GOT3 (cell line): ENCODE measurements around the gene CPNE7.

Experiments
- DNase-seq: peaks from one replicate; lab custom pipeline; 2025; ENCODE audit warnings: mixed read lengths; lab: John Stamatoyannopoulos, UW

CPNE7 gene

GRCh38 chr16:89604764-89605163, 29.2 kb downstream of the CPNE7 start:
- DNase-seq, result no peak

- no peak for DNase-seq
Observed at GRCh38 chr16:89605186-89605970, 29.8 kb downstream of the CPNE7 start.

DNA sequence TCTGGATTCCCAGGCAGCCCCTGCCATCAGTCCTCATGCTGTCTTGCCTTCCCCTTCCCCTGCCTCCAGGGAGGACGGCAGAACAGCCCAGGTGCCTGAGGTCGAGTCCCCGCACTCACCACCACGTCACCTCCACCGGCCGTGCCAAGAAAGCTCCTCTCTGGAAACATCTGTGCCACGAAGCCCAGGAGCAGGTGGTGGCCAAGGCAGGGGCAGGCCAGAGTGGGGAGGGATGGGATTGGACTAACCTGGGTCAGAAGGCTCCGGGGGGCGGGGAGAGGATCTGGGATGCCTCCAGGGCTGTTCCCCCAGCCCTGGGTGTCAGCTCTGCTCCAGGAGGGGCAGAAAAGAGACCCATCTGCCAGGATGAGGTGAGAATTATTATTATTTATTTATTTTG, 30.4 kb downstream of the CPNE7 start:
- DNase-seq, result no peak

DNA sequence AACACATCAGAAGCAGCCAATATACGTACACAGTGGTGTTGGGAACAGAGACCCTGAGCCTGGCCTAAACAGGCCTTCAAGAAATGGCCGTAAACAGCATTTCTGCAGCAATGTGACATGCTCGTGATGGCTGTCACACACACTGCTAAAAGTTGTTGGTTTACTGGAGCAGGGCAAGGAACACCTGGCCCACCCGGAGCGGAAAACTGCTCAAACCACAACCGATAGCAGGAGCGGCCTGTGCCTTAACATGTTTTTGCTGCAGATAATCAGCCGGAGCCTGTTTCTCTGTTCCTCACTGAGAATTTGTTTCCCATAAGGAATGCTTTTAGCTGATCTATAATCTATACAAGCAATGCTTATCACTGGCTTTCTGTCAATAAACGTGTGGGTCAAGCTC, 31.9 kb downstream of the CPNE7 start:
- DNase-seq, result no peak

DNA sequence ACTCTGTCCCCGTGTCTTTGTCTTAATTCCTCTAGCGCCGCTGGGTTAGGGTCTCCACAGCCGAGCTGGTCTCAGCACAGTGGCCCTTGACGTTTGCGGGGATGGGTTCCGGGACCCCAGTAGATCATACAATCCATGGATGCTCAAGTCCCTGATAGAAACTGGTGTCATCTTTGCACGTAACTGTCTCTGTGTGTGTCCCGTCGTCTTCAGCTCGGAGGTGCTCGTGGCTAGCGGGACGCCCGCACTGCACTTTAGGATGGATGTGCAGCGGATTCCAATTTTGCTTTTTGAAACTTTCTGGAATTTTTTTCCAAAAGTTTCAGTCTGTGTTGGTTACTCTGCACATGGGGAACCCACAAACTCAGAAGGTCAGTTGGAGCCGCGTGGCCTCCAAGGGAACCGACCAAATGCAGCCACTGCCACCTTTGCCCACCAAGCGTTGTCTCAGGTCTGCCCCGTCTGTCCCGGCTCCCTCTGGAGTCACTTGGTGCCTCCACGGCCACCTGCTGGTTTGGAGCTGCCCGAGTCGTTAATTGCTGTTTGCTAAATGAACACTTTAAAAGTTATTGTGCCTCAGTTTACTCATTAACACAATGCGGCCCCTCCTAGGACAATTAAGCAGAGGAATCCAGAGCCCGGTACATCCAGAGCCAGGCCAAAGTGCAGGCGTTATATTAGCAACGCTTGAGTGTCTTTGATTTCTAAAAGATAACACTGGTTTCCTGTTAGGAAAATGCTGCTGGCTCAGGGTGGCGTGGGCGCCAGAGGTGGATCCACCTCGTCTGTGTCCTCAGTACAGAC, 32.6 kb downstream of the CPNE7 start:
- no peak for DNase-seq

GRCh38 chr16:89610108-89610453, 34.5 kb downstream of the CPNE7 start:
- DNase-seq, result no peak

DNA sequence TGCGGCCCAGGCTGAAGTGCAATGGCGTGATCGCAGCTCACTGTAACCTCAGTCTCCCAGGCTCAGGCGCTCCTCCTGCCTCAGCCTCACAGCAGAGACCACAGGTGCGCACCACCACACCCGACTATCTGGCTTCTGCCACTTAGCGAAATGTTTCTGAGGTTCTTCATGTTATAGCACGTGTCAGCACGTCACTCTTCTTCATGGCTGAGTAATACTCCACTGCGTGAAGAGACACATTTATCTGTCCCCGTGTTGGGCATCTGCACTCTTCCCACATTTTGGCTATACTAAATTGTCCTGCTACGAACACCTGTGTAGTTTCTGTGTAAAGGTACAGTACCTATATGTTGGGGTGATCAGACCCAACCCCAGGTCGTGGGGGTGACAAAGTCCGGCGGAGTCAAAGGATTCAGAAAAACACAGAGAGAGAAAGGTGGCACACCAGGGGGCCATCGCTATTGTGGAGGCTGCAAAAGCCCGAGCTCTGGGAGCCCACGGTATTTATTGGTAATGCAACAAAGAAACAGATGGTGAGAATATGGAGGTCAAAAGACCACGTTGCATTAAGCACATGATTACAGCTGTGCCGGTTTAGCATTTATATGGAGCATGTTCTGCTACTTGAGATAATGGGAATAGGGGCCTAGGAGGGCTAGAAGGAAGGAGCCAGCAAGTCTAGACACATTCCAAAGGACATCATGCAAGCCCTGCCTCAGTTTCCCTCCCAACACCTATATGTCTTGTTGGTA, 37.0 kb downstream of the CPNE7 start:
- DNase-seq, result no peak

- no peak for DNase-seq
Observed at GRCh38 chr16:89613231-89613953, 37.8 kb downstream of the CPNE7 start, which contains the start of gene DPEP1. DPEP1 (plus strand) TSS chr16:89613642; CDS start chr16:89630411, 16,769 bp downstream.

DNA sequence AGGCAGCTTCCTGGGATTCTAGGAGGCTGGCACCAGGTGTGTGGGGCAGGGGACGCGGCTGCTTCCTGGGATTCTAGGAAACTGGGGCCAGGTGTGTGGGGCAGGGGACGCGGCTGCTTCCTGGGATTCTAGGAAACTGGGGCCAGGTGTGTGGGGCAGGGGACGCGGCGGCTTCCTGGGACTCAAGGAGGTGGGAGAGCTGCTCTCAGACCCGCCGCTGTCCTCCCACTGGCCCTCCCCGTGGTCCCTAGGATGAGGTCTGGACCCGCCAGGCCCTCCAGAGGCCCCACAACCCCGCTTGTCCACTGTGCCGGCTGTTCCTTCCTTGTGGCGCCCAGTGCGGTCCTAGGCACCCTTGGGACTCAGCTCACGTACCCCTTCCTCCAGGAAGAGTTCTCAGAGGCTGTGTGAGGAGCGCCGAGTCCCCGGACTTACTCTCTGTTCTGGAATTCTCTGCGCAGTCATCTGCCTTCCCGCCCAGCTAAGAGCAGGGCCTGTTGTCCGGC, 38.4 kb downstream of the CPNE7 start:
- no peak for DNase-seq

DNA sequence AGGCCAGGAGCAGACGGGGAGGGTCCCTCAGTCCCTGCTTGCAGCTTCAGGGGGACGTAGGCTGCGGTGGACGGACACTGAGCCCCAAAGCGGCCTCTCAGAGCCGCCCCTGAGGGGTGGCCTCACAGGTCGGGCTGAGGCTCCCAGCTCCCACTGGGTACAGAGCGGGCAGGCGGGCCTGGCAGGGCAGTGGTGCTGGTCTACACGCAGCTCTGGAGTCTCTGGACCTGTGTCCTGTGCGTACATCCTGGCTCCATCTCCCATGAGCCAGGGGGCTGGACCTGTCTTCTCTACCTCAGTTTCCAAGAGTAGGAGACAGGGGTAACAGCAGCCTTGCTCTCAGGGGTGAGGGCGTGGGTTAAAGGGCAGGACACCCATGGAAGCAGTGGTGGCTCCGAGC, 39.6 kb downstream of the CPNE7 start:
- DNase-seq, result no peak

GRCh38 chr16:89615596-89616090, 40.1 kb downstream of the CPNE7 start:
- no peak for DNase-seq

DNA sequence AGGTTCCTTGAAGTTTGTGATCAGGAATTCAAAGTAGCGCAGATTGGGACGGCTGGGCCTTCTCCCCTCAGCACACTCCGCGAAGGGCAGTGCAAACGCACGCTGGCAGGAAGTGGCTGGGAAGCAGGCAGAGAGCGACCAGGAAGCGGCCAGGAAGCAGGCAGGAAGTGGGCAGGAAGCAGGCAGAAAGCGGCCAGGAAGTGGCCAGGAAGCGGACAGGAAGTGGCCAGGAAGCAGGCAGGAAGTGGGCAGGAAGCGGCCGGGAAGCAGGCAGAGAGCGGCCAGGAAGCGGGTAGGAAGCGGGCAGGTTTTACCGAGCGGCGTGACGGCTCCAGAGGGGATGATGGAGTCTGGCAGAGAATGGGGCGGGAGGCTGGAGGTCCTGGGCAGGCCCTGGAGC, 41.1 kb downstream of the CPNE7 start:
- no peak for DNase-seq

- no peak for DNase-seq
Observed at GRCh38 chr16:89617036-89617435, 41.5 kb downstream of the CPNE7 start.

DNA sequence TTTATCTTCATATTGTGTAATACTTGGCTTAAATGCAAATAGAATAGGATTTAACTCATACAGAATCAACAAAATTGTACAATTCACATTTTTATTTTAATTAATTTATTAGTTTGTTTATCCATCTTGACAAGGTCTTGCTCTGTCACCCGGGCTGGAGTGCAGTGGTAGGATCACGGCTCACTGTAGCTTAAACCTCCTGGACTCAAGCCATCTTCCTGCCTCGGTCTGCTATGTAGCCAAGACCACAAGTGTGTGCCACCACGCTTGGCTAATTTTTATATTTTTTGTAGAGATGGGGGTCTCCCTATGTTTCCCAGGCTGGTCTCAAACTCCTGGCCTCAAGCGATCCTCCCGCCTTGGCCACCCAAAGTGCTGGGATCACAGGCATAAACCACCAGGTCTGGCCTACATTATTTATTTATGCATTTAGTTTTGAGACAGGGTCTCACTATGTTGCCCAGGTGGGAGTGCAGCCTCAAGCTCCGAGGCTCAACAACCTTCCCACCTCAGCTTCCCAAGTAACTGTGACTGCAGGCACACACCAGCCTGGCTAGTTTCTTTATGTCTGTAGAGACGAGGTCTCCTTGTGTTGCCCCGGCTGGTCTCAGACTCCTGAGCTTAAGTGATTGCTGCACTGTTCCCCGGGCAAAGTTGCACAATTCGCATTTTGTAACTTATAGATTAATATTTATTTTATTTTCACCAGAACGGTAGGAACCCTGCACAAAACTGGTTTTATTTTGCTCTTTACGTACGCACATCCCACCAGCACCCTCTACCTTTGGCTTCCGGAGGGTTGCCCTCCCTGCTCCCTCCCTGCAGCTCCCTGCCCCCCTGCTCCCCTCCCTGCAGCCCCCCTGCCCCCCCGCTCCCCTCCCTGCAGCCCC, 42.8 kb downstream of the CPNE7 start:
- no peak for DNase-seq

- DNase-seq, result no peak
Observed at GRCh38 chr16:89619840-89620239, 44.3 kb downstream of the CPNE7 start.

DNA sequence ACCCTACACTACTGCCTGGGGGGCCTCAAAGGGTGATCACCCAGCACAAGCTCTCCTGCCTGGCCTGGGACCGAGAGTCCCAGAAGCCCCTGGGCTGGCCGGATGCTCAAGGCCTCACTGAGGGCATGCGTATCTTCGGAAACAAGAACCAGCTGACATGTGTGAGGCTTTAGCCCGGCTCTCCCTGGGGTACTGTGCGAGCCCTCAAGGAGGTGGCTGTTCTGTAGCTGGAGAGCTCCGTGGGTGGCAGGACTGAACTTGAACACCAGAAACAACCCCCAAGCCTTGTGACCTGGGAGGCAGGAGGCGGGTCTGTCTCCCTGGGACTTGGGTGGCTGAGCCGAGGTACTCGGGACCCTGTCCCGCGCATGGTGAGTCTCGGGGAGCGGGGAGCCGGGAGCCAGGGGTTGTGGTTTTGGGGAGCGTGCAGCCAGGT, 44.9 kb downstream of the CPNE7 start:
- DNase-seq, result no peak

- DNase-seq, result no peak
Observed at GRCh38 chr16:89621136-89621697, 45.7 kb downstream of the CPNE7 start.

- DNase-seq, result no peak
Observed at GRCh38 chr16:89621698-89622409, 46.3 kb downstream of the CPNE7 start.

DNA sequence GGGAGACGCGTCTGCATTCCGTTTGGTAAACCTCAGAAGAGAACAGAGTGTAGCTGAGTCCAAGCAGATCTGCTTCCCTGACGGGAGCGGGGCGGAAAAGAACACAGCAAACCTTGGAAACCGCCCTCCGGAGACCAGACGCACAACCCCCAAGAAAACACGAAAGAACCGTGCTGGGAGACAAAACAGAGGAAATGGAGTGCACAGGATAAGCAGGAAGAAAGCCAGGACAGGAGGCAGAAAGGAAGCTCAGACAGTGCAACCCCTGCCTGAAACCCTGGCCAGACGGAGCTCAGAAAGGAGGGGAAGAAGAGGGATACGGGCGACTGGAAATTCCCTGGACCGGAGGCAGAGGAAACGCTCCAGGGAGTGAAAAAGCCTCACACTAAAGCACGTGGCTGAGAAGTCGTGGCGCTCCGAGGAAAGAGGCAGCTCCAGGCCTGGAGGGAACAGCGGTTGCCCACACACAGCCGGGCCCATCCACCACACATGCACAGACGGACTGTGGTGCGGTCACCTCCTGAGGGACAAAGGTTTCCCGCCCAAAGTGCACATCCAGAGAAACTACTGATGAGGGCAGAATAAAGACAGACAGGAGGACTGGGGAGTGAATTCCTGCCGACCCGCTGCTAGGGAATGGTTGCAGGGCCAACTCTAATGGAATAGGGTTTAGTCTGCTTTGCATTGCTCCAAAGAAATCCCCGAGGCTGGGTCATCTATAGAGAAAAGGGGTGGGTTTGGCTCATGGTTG, 48.1 kb downstream of the CPNE7 start:
- no peak for DNase-seq
